DMS153 (cell line): ENCODE measurements around the gene GSTO1.

ENCODE experiments used
- DNase-seq: peaks from one replicate; lab custom pipeline; 2025; lab: John Stamatoyannopoulos, UW

GSTO1 gene

GRCh38 chr10:104251443-104251842 lies 3.2 kb upstream of the GSTO1 start:
- no peak for DNase-seq

- no peak for DNase-seq
Observed at GRCh38 chr10:104252368-104252767, 2.3 kb upstream of the GSTO1 start.

- DNase-seq = no peak
Observed at GRCh38 chr10:104253106-104253505, 1.6 kb upstream of the GSTO1 start.

- DNase-seq = no peak
Observed at GRCh38 chr10:104253606-104254410, 884 bp upstream of the GSTO1 start.

- DNase-seq = no peak
Observed at GRCh38 chr10:104255311-104255981, 754 bp downstream of the GSTO1 start.

- no peak for DNase-seq
Observed at GRCh38 chr10:104256335-104256961, 1.8 kb downstream of the GSTO1 start.

- no peak for DNase-seq
Observed at GRCh38 chr10:104257235-104257634, 2.5 kb downstream of the GSTO1 start.

- DNase-seq = no peak
Observed at GRCh38 chr10:104258209-104258608, 3.5 kb downstream of the GSTO1 start.

GRCh38 chr10:104259456-104259855 lies 4.8 kb downstream of the GSTO1 start:
- no peak for DNase-seq

- no peak for DNase-seq
Observed at GRCh38 chr10:104259999-104260774, 5.5 kb downstream of the GSTO1 start.

GRCh38 chr10:104260775-104261115 lies 6.1 kb downstream of the GSTO1 start:
- DNase-seq = no peak

- no peak for DNase-seq
Observed at GRCh38 chr10:104262055-104262454, 7.4 kb downstream of the GSTO1 start.

GRCh38 chr10:104264783-104265182 lies 10.1 kb downstream of the GSTO1 start:
- no peak for DNase-seq

GRCh38 chr10:104267721-104268404 lies 13.2 kb downstream of the GSTO1 start:
- no peak for DNase-seq

GRCh38 chr10:104268405-104268712 lies 13.7 kb downstream of the GSTO1 start:
- no peak for DNase-seq

GRCh38 chr10:104268713-104269645 lies 14.3 kb downstream of the GSTO1 start, which contains the start of gene GSTO2:
GSTO2 (plus strand) TSS chr10:104269184; CDS start chr10:104274916, 5,732 bp downstream.
- DNase-seq = peak; percentile 97

- no peak for DNase-seq
Observed at GRCh38 chr10:104273286-104273685, 18.6 kb downstream of the GSTO1 start.

- no peak for DNase-seq
Observed at GRCh38 chr10:104273899-104274575, 19.3 kb downstream of the GSTO1 start.

GRCh38 chr10:104274762-104275721 lies 20.4 kb downstream of the GSTO1 start:
- DNase-seq = no peak
